Glutamatergic neuron (in vitro differentiated cells): ENCODE results near the gene SH3PXD2B. TPM values are rescaled to one million over a fixed set of nuclear protein-coding genes. Genes with fewer than 3 reads are reported as not detected.

ENCODE experiments used
- DNase-seq: peaks from one replicate; pipeline ENCODE4 v3.0.0; 2022
- H3K27ac Mint-ChIP-seq: one replicate; pipeline ENCODE4 v1.8.0; 2020; ENCODE audit warnings: mild to moderate bottlenecking, mixed read lengths, inconsistent platforms; ENCODE audit not compliant: unreplicated experiment
- H3K27me3 Mint-ChIP-seq: one replicate; pipeline ENCODE4 v1.8.0; 2020; ENCODE audit warnings: mild to moderate bottlenecking, moderate library complexity, mixed read lengths, inconsistent platforms; ENCODE audit not compliant: unreplicated experiment
- H3K36me3 Mint-ChIP-seq: one replicate; pipeline ENCODE4 v1.8.0; 2020; ENCODE audit warnings: mild to moderate bottlenecking, mixed read lengths, inconsistent platforms; ENCODE audit not compliant: unreplicated experiment
- H3K4me1 Mint-ChIP-seq: one replicate; pipeline ENCODE4 v1.8.0; 2020; ENCODE audit warnings: mild to moderate bottlenecking, low read depth, mixed read lengths, inconsistent platforms; ENCODE audit not compliant: unreplicated experiment
- H3K4me3 Mint-ChIP-seq: one replicate; pipeline ENCODE4 v1.8.0; 2020; ENCODE audit warnings: mild to moderate bottlenecking, mixed read lengths, inconsistent platforms; ENCODE audit not compliant: unreplicated experiment
- H3K9me3 Mint-ChIP-seq: one replicate; pipeline ENCODE4 v1.8.0; 2020; ENCODE audit warnings: mild to moderate bottlenecking, moderate library complexity, mixed read lengths, inconsistent platforms; ENCODE audit not compliant: unreplicated experiment
- CTCF ChIP-seq: fragments of 200-600 bp; sonication (generic); IDR thresholded peaks from one replicate; pipeline ENCODE4 v1.5.0; 2021; ENCODE audit not compliant: partially characterized antibody, unreplicated experiment
- total RNA-seq: library from RNA; stranded (reverse); fragmentation: NEBNext Ultra II Directional; extraction: Animal tissue kit (Norgen Biotek cat#: 25700); gene quantifications from one replicate; pipeline ENCODE4 v1.2.1, GENCODE V29; 2021; ENCODE audit not compliant: unreplicated experiment

Gene SH3PXD2B
- total RNA-seq, 1 donor from 2014 or later = 96.8 TPM

GRCh38 chr5:172450861-172451695, 3.2 kb downstream of the SH3PXD2B start:
- TF ChIP-seq CTCF = peak; percentile 78
- Mint-ChIP-seq H3K4me3 (peak overlapping the region; percentile 74), H3K27ac (peak overlapping the region; percentile 40), H3K27me3 (peaks cover 15% of the 10 kb centered on the region), H3K9me3 (peaks cover 11% of the 10 kb centered on the region), H3K4me1 (peaks cover 48% of the 10 kb centered on the region), H3K36me3 (no peaks in the 10 kb centered on the region)
- DNase-seq = peak; percentile 66

GRCh38 chr5:172450453-172450852, 3.9 kb downstream of the SH3PXD2B start:
- peak overlapping the region; percentile 74 for H3K4me3 Mint-ChIP-seq
- H3K4me1 Mint-ChIP-seq = peaks cover 45% of the 10 kb centered on the region
- no peak for TF ChIP-seq CTCF
- peaks cover 10% of the 10 kb centered on the region for H3K9me3 Mint-ChIP-seq
- DNase-seq = no peak
- H3K36me3 Mint-ChIP-seq = no peaks in the 10 kb centered on the region
- H3K27ac Mint-ChIP-seq = no peak overlapping the region
- H3K27me3 Mint-ChIP-seq = peaks cover 15% of the 10 kb centered on the region

GRCh38 chr5:172448999-172449398, 5.3 kb downstream of the SH3PXD2B start:
- DNase-seq = no peak
- peaks cover 50% of the 10 kb centered on the region for H3K4me1 Mint-ChIP-seq
- no peak for TF ChIP-seq CTCF

GRCh38 chr5:172447646-172448365, 6.5 kb downstream of the SH3PXD2B start:
- H3K4me3 Mint-ChIP-seq = no peak overlapping the region
- no peak for TF ChIP-seq CTCF
- no peak overlapping the region for H3K27ac Mint-ChIP-seq
- DNase-seq = no peak
- peaks cover 10% of the 10 kb centered on the region for H3K27me3 Mint-ChIP-seq
- peaks cover 15% of the 10 kb centered on the region for H3K9me3 Mint-ChIP-seq
- H3K4me1 Mint-ChIP-seq = peaks cover 61% of the 10 kb centered on the region
- H3K36me3 Mint-ChIP-seq = no peaks in the 10 kb centered on the region

More at GRCh38 chr5:172448999-172449398, 5.3 kb downstream of the SH3PXD2B start:
- no peak overlapping the region for H3K27ac Mint-ChIP-seq
- H3K27me3 Mint-ChIP-seq = peaks cover 14% of the 10 kb centered on the region
- no peak overlapping the region for H3K4me3 Mint-ChIP-seq
- peaks cover 14% of the 10 kb centered on the region for H3K9me3 Mint-ChIP-seq
- no peaks in the 10 kb centered on the region for H3K36me3 Mint-ChIP-seq
